A204.1 (cell line): ENCODE measurements around the gene KRTAP10-10.
"Not testable (repeated sequence)": the region's sequence is repeated elsewhere in the genome, so short reads cannot be mapped to it uniquely, and the experiment has no call there.

ENCODE experiments used
- FAIRE-seq: peaks from 2 replicates; lab custom pipeline; 2012; peaks lifted over from hg19 to GRCh38; lab: Jason Lieb, UNC

Gene KRTAP10-10

GRCh38 chr21:44650973-44651675 is 14.0 kb downstream of the KRTAP10-10 start:
- no peak for FAIRE-seq

DNA sequence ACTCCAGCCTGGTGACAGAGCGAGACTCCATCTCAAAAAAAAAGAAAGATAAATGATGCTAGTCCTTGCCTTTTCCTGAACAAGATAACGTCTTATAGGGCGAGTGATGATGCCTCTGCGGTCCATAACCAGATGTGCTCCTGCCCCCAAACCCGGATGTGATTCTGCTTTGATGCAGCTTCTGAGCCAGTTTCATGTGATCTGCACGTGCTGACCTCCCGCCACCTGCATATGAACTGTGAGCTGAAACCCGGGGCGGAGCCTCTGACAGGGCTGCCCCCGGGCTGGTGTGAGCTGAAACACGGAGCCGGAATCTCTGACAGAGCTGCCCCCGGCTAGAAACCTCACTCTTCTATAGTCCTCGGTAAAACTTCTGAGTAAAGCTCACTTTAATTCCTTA is 16.0 kb downstream of the KRTAP10-10 start:
- FAIRE-seq: no peak

DNA sequence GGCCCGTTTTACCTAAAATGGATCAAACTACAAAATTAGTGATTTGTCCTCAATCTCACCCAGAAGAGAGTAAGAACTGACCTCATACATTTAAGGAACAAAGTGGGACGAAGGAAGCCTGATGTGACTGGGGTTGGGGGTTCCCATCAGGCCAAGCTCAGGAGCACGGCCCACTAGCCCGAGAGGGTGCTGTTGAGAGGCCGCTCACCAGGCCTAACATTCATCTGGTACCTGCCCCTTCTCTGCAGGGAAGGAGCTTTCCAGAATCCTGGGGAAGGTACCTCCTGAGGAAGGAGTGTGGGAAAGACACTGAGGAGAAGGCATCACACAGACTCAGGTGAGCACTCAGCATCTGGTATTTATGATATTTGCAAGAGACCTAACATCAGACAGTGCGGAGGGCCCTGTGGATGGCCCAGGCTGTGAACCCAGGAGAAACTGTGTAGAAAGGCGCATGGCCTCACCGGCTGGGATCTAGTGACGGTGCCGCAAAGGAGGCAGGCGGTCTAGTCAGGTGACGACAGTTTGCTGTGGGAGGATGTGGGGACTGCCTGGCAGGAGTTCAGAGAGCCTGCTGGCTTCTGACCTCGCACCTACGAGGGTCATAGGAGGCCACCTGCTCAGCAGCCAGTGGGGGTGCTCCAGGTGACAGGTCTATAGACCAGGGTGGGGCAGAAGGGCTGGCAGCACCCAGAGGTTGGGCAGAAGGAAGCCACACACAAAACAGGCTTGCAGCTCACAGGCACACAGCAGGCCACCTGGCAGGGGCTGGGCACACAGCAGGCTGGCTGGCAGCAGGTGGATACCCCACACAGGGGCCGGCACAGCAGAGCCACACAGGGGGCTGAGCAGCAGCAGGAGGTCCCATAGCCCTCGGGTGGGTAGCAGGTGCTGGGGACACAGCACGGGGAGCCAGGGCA is 16.8 kb downstream of the KRTAP10-10 start:
- no peak for FAIRE-seq

DNA sequence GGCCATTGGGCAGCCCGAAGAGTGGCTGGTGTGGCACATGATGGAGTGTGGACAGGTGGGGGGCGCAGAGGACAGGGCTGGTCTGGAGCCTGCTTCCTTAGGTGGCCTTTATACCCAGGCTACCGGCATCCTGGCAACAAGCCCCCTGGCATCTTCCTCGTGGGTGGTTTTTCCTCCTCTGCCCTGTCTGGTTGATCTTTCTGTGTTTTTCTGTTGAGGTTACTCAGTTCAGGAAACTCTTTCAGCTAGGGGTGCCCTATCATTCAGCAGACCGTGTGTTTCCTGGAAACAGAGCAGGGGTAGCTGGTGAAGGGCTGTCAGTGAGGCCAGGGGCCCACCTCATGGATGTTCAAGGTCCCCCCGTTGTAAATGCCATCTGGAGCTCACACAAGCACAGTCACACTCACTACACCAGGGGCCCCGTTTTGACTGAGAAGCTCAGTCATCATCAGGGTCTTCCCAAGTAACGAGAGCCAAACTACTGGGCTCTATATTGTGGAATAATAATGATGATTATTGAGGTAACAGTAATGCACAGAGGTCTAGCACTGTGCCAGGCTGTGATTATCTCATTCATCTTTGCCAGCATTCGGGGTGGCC is 17.5 kb downstream of the KRTAP10-10 start, which contains the start of gene KRTAP12-4:
Gene KRTAP12-4 (minus strand): TSS at position 84 of the 600 bp plus-strand sequence. CDS start 45 bp downstream, at position 39.
- FAIRE-seq: no peak

DNA sequence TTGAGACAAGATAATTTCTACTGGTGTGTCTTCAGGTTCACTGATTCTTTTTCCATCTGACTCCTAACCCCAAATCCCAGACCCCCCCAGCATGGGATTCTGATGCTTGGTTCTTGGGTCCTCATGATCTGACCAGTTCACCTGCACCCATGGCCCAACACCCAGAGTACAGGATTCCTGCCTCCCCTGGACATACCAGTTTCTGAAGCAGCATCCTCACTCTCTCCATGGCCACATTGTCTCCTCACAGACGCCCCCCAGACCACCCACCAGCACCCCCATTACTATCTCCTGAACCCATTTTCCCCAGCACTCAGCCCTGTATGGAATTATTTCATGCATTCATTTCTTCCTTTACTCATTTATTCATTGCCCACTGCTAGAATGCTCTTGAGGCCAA is 19.7 kb downstream of the KRTAP10-10 start:
- FAIRE-seq: no peak

GRCh38 chr21:44657635-44658540 is 20.7 kb downstream of the KRTAP10-10 start, which contains the start of gene KRTAP12-3:
KRTAP12-3 (plus strand) TSS chr21:44657932; CDS start chr21:44657980, 48 bp downstream.
- no peak for FAIRE-seq

GRCh38 chr21:44658541-44658910 is 21.4 kb downstream of the KRTAP10-10 start:
- no peak for FAIRE-seq

DNA sequence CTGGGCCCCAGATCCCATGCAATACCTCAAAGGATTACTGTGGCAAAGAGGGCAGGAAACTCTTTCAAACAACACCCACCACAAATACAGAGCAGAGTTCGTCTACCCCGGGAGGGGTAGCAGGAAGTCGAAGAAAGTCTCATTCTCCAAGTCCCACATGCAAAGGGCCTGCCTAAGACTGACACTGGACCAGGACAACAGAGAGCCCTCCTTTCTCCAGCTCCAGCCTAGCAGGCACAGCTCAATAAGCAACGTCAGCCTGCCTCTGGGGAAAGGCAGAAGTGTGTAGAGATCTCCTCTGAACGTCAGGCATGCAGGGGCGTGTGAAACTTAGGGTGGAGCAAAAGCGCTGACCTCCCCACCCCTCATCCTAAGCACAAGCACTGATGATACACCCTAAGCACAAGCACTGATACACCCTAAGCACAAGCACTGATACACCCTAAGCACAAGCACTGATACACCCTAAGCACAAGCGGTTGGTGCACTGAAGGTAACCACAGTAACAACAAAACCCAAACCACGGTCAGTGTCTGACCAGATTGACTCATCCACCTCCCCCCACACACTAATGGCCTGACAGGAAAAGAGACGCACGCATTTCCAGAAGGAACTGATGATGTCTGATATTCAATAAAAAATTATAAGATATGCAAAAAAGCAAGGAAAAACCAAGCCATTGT is 21.9 kb downstream of the KRTAP10-10 start:
- no peak for FAIRE-seq

- FAIRE-seq: not testable (repeated sequence)
Observed at GRCh38 chr21:44661567-44661966, 24.4 kb downstream of the KRTAP10-10 start.

DNA sequence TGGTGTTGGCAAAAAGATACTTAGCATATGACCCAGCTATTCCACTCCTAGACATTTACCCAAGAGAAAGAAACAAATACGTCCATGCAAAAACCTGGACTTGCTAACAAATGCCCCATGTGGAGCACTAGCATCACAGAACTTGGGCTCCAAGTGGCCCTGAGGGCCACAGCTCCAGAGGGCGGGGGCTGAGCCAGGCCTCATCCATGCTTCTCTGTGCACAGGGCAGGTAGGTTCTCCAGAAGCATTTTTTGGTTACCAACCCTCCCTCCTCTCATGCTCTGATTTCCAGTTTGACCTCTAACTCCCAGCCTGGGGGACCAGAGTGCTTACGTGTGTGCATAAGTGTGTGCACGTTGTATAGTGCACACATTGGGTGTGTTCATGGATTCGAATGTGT is 27.5 kb downstream of the KRTAP10-10 start:
- no peak for FAIRE-seq

- no peak for FAIRE-seq
Observed at GRCh38 chr21:44666401-44667320, 29.5 kb downstream of the KRTAP10-10 start, which contains the start of gene KRTAP12-2. KRTAP12-2 (minus strand) TSS chr21:44666927; CDS start chr21:44666886, 41 bp downstream.

- no peak for FAIRE-seq
Observed at GRCh38 chr21:44667612-44668011, 30.5 kb downstream of the KRTAP10-10 start.

DNA sequence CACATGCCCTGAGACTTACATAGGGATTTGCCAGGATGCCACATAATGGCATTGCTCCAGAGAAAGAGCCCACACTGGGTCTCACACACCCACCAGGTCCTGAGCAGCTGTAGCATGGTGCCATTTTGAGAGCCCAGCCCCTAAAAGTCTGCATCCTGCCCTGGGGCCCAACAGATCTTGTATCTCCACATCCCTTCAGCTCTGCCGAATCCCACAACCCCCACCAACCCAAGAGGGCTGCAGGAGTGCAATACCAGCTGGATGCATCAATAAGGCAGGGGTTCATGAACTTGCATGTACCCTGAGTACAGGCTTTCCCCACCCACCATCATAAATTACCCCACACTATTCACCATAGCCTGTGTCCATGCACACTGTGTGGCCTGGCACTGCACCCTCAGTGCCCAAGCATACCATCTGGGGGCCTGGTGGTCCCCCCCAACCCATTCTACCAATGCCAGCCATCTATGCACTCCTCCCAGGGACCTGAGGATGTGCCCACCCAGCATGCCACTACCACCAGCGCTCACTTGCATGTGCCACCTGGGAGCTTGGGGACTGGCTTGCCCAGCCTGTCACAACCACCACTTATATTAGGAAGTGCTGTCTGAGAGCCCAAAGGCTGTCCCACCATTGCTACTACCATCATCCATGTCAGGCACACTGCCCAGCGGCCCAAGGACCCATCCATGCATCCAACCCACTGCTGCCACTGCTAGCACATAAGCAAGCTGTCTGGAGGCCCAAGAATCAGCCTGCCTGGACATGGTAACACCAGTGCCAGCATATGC is 33.7 kb downstream of the KRTAP10-10 start:
- no peak for FAIRE-seq

GRCh38 chr21:44671911-44672310 is 34.8 kb downstream of the KRTAP10-10 start:
- no peak for FAIRE-seq

GRCh38 chr21:44677881-44678280 is 40.7 kb downstream of the KRTAP10-10 start:
- FAIRE-seq: no peak

DNA sequence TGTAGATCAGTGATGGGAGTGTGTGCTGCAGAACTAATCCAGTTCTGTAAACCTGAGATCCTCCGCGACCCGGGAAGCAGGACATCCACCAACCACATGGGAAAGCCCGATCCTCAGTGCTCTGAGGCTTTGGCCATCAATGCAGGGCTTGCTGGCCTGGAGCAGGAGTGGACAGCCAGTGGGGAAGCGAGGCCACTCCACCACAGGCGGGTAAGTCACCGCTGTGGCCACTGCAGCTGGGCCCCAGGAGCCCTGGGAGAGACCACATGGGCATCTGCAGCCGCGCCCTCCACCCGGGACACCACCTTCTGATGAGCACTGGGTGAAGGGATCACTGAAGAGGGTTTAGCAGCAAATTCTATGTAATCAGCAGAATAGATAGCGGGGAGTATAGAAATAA is 44.0 kb downstream of the KRTAP10-10 start:
- FAIRE-seq: no peak

DNA sequence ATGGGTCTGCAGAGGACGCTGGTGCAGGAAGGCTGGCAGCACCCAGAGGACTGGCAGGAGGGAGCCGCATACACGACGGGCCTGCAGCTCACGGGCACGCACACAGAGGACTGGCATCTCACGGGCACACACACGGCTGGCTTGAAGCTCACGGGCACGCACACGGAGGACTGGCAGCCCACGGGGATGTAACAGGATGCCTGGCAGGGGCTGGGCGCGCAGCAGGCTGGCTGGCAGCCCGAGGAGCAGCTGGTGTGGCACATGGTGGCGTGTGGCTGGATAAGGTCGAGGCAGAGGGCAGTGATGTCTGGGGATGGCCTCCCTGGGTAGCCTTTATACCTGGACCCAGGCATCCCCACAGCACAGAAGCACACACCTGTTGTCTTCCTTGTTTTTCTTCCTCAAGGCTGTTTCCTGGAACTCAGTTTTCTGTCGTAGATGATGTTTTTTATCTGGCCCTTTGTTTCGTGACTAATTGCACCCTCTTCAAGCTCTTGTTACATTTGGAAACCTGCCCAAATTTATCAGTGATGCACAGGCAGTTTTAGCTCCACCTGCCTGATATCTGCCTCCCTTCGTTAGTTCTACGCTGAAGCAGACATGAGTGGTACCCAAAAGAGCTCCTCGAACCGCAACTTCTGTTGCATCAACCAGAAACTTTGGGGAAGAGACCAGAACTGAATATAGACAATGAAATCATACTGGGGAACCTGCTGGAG is 44.9 kb downstream of the KRTAP10-10 start, which contains the start of gene KRTAP12-1:
Gene KRTAP12-1 (minus strand): TSS at position 303 of the 719 bp plus-strand sequence. CDS start 40 bp downstream, at position 263.
- FAIRE-seq: no peak

- no peak for FAIRE-seq
Observed at GRCh38 chr21:44682580-44683151, 45.5 kb downstream of the KRTAP10-10 start.
